CD4-positive, alpha-beta memory T cell (primary cell): ENCODE results near the gene LYZ. TPM values are rescaled to one million over a fixed set of nuclear protein-coding genes. Genes with fewer than 3 reads are reported as not detected.

Source experiments
- CTCF ChIA-PET: fragments of 350-600 bp; sonication (Branson Sonifier 250); formaldehyde crosslinking; loops from one replicate; lab custom pipeline; 2021; ENCODE audit warnings: inconsistent platforms; ENCODE audit not compliant: partially characterized antibody; lab: Charles Lee
- POLR2A ChIA-PET: fragments of 350-600 bp; sonication (Branson Sonifier 250); formaldehyde crosslinking; loops from one replicate; lab custom pipeline; 2021; ENCODE audit not compliant: partially characterized antibody; lab: Charles Lee
- DNase-seq, 5 donors: peaks; one replicate each; pipeline versions ENCODE4 v3.0.0 to v3.0.0-alpha.2; 2020 to 2022; ENCODE audit warnings: mixed read lengths in 1 of 5
- H3K27ac ChIP-seq: one replicate; pipeline ENCODE4 v1.7.0; 2013; ENCODE audit warnings: low read depth, low read length
- H3K27me3 ChIP-seq: 2 replicates; pipeline ENCODE4 v1.7.0; 2013; ENCODE audit warnings: mild to moderate bottlenecking, low read length, moderate library complexity; ENCODE audit not compliant: insufficient read depth
- H3K36me3 ChIP-seq: 2 replicates; pipeline ENCODE4 v1.7.0; 2013; ENCODE audit warnings: mild to moderate bottlenecking, low read length, moderate library complexity; ENCODE audit not compliant: insufficient read depth
- H3K4me1 ChIP-seq: 2 replicates; pipeline ENCODE4 v1.7.0; 2013; ENCODE audit warnings: mild to moderate bottlenecking, low read length, moderate library complexity; ENCODE audit not compliant: insufficient read depth
- H3K4me3 ChIP-seq, 2 donors: one replicate each; pipeline ENCODE4 v1.7.0; 2013; ENCODE audit warnings: low read length in 2 of 2, mild to moderate bottlenecking in 1 of 2
- H3K9me3 ChIP-seq, 2 donors: one replicate each; pipeline ENCODE4 v1.7.0; 2013; ENCODE audit warnings: low read length in 2 of 2, control low read depth in 1 of 2; ENCODE audit not compliant: control insufficient read depth in 1 of 2
- H3K27ac Mint-ChIP-seq, 7 donors: one replicate each; pipeline ENCODE4 v1.8.0; 2020 to 2021; ENCODE audit warnings: mixed read lengths in 7 of 7, mild to moderate bottlenecking in 6 of 7, inconsistent platforms in 3 of 7, moderate library complexity in 3 of 7
- H3K27me3 Mint-ChIP-seq, 2 donors: one replicate each; pipeline ENCODE4 v1.8.0; 2020 to 2021; ENCODE audit warnings: mixed read lengths in 2 of 2
- H3K36me3 Mint-ChIP-seq, 2 donors: one replicate each; pipeline ENCODE4 v1.8.0; 2020 to 2021; ENCODE audit warnings: mixed read lengths in 2 of 2, inconsistent platforms in 1 of 2, mild to moderate bottlenecking in 1 of 2
- H3K4me1 Mint-ChIP-seq, 4 donors: one replicate each; pipeline ENCODE4 v1.8.0; 2020 to 2021; ENCODE audit warnings: mixed read lengths in 4 of 4, mild to moderate bottlenecking in 1 of 4
- H3K4me3 Mint-ChIP-seq, 8 donors: one replicate each; pipeline ENCODE4 v1.8.0; 2020 to 2021; ENCODE audit warnings: mixed read lengths in 8 of 8, mild to moderate bottlenecking in 7 of 8, moderate library complexity in 6 of 8, inconsistent platforms in 3 of 8
- H3K9me3 Mint-ChIP-seq, 8 donors: one replicate each; pipeline ENCODE4 v1.8.0; 2020 to 2021; ENCODE audit warnings: mixed read lengths in 8 of 8, mild to moderate bottlenecking in 5 of 8, inconsistent platforms in 3 of 8, moderate library complexity in 1 of 8
- intact Hi-C: fragments of 100-400 bp; cut with micrococcal nuclease; formaldehyde crosslinking; loops from one replicate; pipeline ENCODE4 v1.15.1; 2023
- polyA plus RNA-seq, 2 donors: library from polyadenylated mRNA; unstranded; fragments of 300-500 nt; fragmentation: Illumina TruSeq; gene quantifications; one replicate each; pipeline ENCODE4 v1.2.3, GENCODE V29; 2021
- total RNA-seq, 2 experiments: library from RNA; stranded (reverse); gene quantifications; one replicate each; pipeline ENCODE4 v1.2.3, GENCODE V29; 2021

Gene LYZ
- total and polyA plus RNA-seq, 4 experiments from 2014 or later: 5.3 to 42.3 (median 24.1) TPM

GRCh38 chr12:69318225-69318624 is 30.0 kb upstream of the LYZ start:
- Mint-ChIP-seq H3K36me3 (peaks cover 2 to 5% of the 10 kb centered on the region in 2 donors), H3K27ac (no peak overlapping the region), H3K9me3 (peaks cover 0 to 15% (median 6%) of the 10 kb centered on the region in 8 donors), H3K27me3 (peaks cover 3 to 5% of the 10 kb centered on the region in 2 donors), H3K4me3 (no peak overlapping the region), H3K4me1 (no peaks in the 10 kb centered on the region)
- POLR2A ChIA-PET: no interaction called here
- no peak for DNase-seq
- H3K9me3 ChIP-seq: no peaks in the 10 kb centered on the region
- H3K4me1 ChIP-seq: no peaks in the 10 kb centered on the region
- no peak overlapping the region for H3K27ac ChIP-seq
- CTCF ChIA-PET: interaction anchor here (1.4 kb wide), 1 partner anchor 161 kb away, joined by 3 read pairs; no protein-coding TSS in a partner anchor
- no peaks in the 10 kb centered on the region for H3K36me3 ChIP-seq
- no peaks in the 10 kb centered on the region for H3K27me3 ChIP-seq
- intact Hi-C loops: no loop called here
- no peak overlapping the region for H3K4me3 ChIP-seq

- no peak overlapping the region for H3K4me3 Mint-ChIP-seq
- H3K27me3 Mint-ChIP-seq: peaks cover 3 to 5% of the 10 kb centered on the region in 2 donors
- Histone ChIP-seq H3K4me1 (no peaks in the 10 kb centered on the region), H3K36me3 (no peaks in the 10 kb centered on the region), H3K27ac (no peak overlapping the region), H3K4me3 (no peak overlapping the region), H3K27me3 (no peaks in the 10 kb centered on the region), H3K9me3 (no peaks in the 10 kb centered on the region)
- H3K9me3 Mint-ChIP-seq: peaks cover 0 to 10% (median 5%) of the 10 kb centered on the region in 8 donors
- no peak for DNase-seq
- ChIA-PET POLR2A (interaction anchor here (1.2 kb wide), 1 partner anchor 9 kb away, joined by 4 read pairs; no protein-coding TSS in a partner anchor), CTCF (interaction anchor here (1.2 to 1.4 kb wide), 2 partner anchors 30 to 320 kb away, joined by 3 read pairs; no protein-coding TSS in a partner anchor)
- peaks cover 4 to 5% of the 10 kb centered on the region in 2 donors for H3K36me3 Mint-ChIP-seq
- H3K27ac Mint-ChIP-seq: no peak overlapping the region
- peaks cover 4 to 6% (median 6%) of the 10 kb centered on the region in 4 donors for H3K4me1 Mint-ChIP-seq
- intact Hi-C loops: no loop called here
These were observed 26.8 kb upstream of the LYZ start for GRCh38 chr12:69321351-69321750.

- H3K4me3 ChIP-seq: no peak overlapping the region
- H3K27ac ChIP-seq: no peak overlapping the region
- H3K9me3 Mint-ChIP-seq: peaks cover 0 to 7% (median 0%) of the 10 kb centered on the region in 8 donors
- intact Hi-C loops: no loop called here
- no peaks in the 10 kb centered on the region for H3K27me3 ChIP-seq
- no peak overlapping the region for H3K4me3 Mint-ChIP-seq
- no peak for DNase-seq
- peaks cover 3 to 5% of the 10 kb centered on the region in 2 donors for H3K27me3 Mint-ChIP-seq
- peaks cover 17 to 27% (median 19%) of the 10 kb centered on the region in 4 donors for H3K4me1 Mint-ChIP-seq
- H3K36me3 Mint-ChIP-seq: peaks cover 6 to 16% of the 10 kb centered on the region in 2 donors
- H3K36me3 ChIP-seq: no peaks in the 10 kb centered on the region
- CTCF ChIA-PET: interaction anchor here (1.4 kb wide), 1 partner anchor 259 kb away, joined by 3 read pairs; no protein-coding TSS in a partner anchor
- H3K9me3 ChIP-seq: no peaks in the 10 kb centered on the region
- peak overlapping the region in 1 of 7 donors; percentile 11 for H3K27ac Mint-ChIP-seq
- POLR2A ChIA-PET: no interaction called here
- peaks cover 18% of the 10 kb centered on the region for H3K4me1 ChIP-seq
These were observed 23.2 kb upstream of the LYZ start for GRCh38 chr12:69324797-69325466.

GRCh38 chr12:69328426-69328825 is 19.8 kb upstream of the LYZ start:
- Histone ChIP-seq H3K9me3 (no peaks in the 10 kb centered on the region), H3K27ac (peak overlapping the region; percentile 72), H3K27me3 (no peaks in the 10 kb centered on the region), H3K36me3 (no peaks in the 10 kb centered on the region), H3K4me3 (no peak overlapping the region), H3K4me1 (peaks cover 42% of the 10 kb centered on the region)
- peaks cover 29 to 55% (median 44%) of the 10 kb centered on the region in 4 donors for H3K4me1 Mint-ChIP-seq
- ChIA-PET CTCF (no interaction called here), POLR2A (interaction anchor here (1.3 to 6.2 kb wide), 2 partner anchors 9 to 30 kb away, joined by 4 to 73 read pairs; partner anchors contain the start of gene YEATS4)
- no peaks in the 10 kb centered on the region for H3K9me3 Mint-ChIP-seq
- intact Hi-C loops: no loop called here
- H3K27ac Mint-ChIP-seq: peak overlapping the region; percentile 81 to 99 (median 96)
- peak overlapping the region; percentile 23 to 96 (median 59) for H3K4me3 Mint-ChIP-seq
- H3K27me3 Mint-ChIP-seq: no peaks in the 10 kb centered on the region
- no peak for DNase-seq
- H3K36me3 Mint-ChIP-seq: peaks cover 6 to 22% of the 10 kb centered on the region in 2 donors

- peak overlapping the region; percentile 81 to 99 (median 96) for H3K27ac Mint-ChIP-seq
- no peaks in the 10 kb centered on the region for H3K27me3 ChIP-seq
- ChIA-PET CTCF (interaction anchor here (0.8 to 7.4 kb wide), 9 partner anchors 9 to 270 kb away, joined by 3 to 82 read pairs (median 4); partner anchors contain the start of gene FRS2), POLR2A (interaction anchor here (0.8 to 6.2 kb wide), 27 partner anchors 8 to 914 kb away, joined by 3 to 73 read pairs (median 5); partner anchors contain the start of genes CCT2, CPSF6, FRS2 and MDM2)
- H3K27ac ChIP-seq: peak overlapping the region; percentile 72
- H3K36me3 ChIP-seq: no peaks in the 10 kb centered on the region
- no peaks in the 10 kb centered on the region for H3K27me3 Mint-ChIP-seq
- peak overlapping the region; percentile 0 to 49 for H3K4me3 ChIP-seq
- H3K4me1 Mint-ChIP-seq: peaks cover 38 to 64% (median 50%) of the 10 kb centered on the region in 4 donors
- H3K4me3 Mint-ChIP-seq: peak overlapping the region; percentile 94 to 99 (median 96)
- H3K9me3 ChIP-seq: no peaks in the 10 kb centered on the region
- no peaks in the 10 kb centered on the region for H3K9me3 Mint-ChIP-seq
- peaks cover 55% of the 10 kb centered on the region for H3K4me1 ChIP-seq
- intact Hi-C loops: loop anchor here (1.0 to 10.0 kb wide), 4 partner anchors 91 to 409 kb away; partner anchors contain the start of genes CCT2, CPSF6, FRS2 and RAB3IP
- peaks cover 6 to 22% of the 10 kb centered on the region in 2 donors for H3K36me3 Mint-ChIP-seq
- DNase-seq: peak; percentile 60 to 73 (median 65)
These were observed 18.3 kb upstream of the LYZ start for GRCh38 chr12:69329669-69330428.

GRCh38 chr12:69330475-69331473 is 17.4 kb upstream of the LYZ start:
- Histone ChIP-seq H3K9me3 (no peaks in the 10 kb centered on the region), H3K4me1 (peaks cover 60% of the 10 kb centered on the region), H3K27me3 (no peaks in the 10 kb centered on the region), H3K36me3 (no peaks in the 10 kb centered on the region), H3K4me3 (peak overlapping the region; percentile 49 to 95), H3K27ac (peak overlapping the region; percentile 72)
- intact Hi-C loops: loop anchor here (1.0 to 10.0 kb wide), 6 partner anchors 29 to 408 kb away; partner anchors contain the start of genes CCT2, CPSF6, FRS2 and RAB3IP
- Mint-ChIP-seq H3K4me1 (peaks cover 36 to 64% (median 52%) of the 10 kb centered on the region in 4 donors), H3K27me3 (no peaks in the 10 kb centered on the region), H3K27ac (peak overlapping the region; percentile 81 to 99 (median 96)), H3K9me3 (no peaks in the 10 kb centered on the region), H3K4me3 (peak overlapping the region; percentile 94 to 99 (median 96)), H3K36me3 (peaks cover 6 to 22% of the 10 kb centered on the region in 2 donors)
- peak; percentile 72 to 79 (median 74) for DNase-seq
- CTCF ChIA-PET: interaction anchor here (0.6 to 7.4 kb wide), 11 partner anchors 8 to 654 kb away, joined by 3 to 82 read pairs (median 4); partner anchors contain the start of gene FRS2
- POLR2A ChIA-PET: interaction anchor here (0.7 to 6.2 kb wide), 43 partner anchors 7 to 914 kb away, joined by 3 to 73 read pairs (median 4); partner anchors contain the start of genes CCT2, CPSF6, FRS2 and MDM2
